BLaER1 treated with 17β-estradiol and CSF1 and Interleukin-3, amounts not matched to agents 10 nM and 100 nM (cell line): ENCODE measurements around the gene CCL25.
"Not testable (repeated sequence)": the region's sequence is repeated elsewhere in the genome, so short reads cannot be mapped to it uniquely, and the experiment has no call there.

Experiments used
- H3K27ac ChIP-seq, 11 experiments: shearing (Covaris generic); formaldehyde crosslinking; 2 replicates each; pipeline ENCODE4 v1.8.1; 2022
- H3K27me3 ChIP-seq, 11 experiments: shearing (Covaris generic); formaldehyde crosslinking; 2 replicates each; pipeline ENCODE4 v1.8.1; 2022
- H3K36me3 ChIP-seq, 11 experiments: shearing (Covaris generic); formaldehyde crosslinking; 2 replicates each; pipeline ENCODE4 v1.8.1; 2022
- H3K4me1 ChIP-seq, 10 experiments: shearing (Covaris generic); formaldehyde crosslinking; 2 replicates each; pipeline ENCODE4 v1.8.1; 2022
- H3K4me2 ChIP-seq, 11 experiments: shearing (Covaris generic); formaldehyde crosslinking; 2 replicates each; pipeline ENCODE4 v1.8.1; 2022
- H3K4me3 ChIP-seq, 10 experiments: shearing (Covaris generic); formaldehyde crosslinking; 2 replicates each; pipeline ENCODE4 v1.8.1; 2022
- H3K9ac ChIP-seq, 11 experiments: shearing (Covaris generic); formaldehyde crosslinking; 2 replicates each; pipeline ENCODE4 v1.8.1; 2022
- H3K9me3 ChIP-seq, 11 experiments: shearing (Covaris generic); formaldehyde crosslinking; replicated peaks in 1 of 11; 2 replicates each; pipeline ENCODE4 v1.8.1; 2022
- H4K20me1 ChIP-seq, 11 experiments: shearing (Covaris generic); formaldehyde crosslinking; 2 replicates each; pipeline ENCODE4 v1.8.1; 2022
- Cebpa-rat ChIP-seq, 11 experiments: shearing (Covaris generic); IDR thresholded peaks; 2 replicates each; pipeline ENCODE4 v1.8.1; 2022

Gene CCL25

DNA sequence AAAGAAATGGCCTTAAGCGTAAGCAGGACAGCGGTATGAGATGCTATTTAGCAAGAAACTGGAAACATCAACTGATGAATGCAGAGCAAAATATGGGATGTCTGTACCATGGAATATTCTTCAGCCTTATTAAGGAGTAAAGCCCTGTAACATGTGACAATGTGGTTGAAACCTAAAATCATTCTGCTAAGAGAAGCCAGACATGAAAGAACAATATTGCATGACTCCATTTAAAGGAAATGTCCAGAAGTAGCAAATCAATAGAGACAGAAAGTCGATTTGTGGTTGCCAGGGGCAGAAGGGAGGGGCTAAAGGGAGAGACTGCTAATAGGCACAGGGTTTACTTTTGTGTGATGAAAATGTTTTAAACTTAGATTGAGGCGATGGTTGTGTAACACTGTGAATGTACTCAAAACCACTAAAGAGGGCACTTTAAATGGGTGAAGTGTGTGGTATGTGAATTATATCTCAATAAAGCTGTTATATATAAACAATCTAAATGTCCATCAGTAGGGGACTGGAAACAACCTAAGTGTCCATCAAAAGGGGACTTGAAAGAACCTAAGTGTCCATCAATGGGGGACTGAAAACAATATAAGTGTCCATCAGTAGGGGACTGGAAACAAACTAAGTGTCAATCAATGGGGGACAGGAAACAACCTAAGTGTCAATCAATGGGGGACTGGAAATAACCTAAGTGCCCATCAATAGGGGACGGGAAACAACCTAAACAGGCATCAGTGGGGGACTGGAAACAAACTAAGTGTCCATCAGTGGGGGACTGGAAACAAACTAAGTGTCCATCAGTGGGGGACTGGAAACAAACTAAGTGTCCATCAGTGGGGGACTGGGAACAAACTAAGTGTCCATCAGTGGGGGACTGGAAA lies 45.4 kb downstream of the CCL25 start:
- Histone ChIP-seq H3K4me1 (peaks cover 0 to 12% (median 6%) of the 10 kb centered on the region in 10 experiments; a peak in 8 of 20 replicates), H4K20me1 (no peaks in the 10 kb centered on the region), H3K36me3 (no peaks in the 10 kb centered on the region), H3K27ac (no peak overlapping the region), H3K4me2 (peak overlapping the region in 3 of 11 experiments; percentile 1 to 35 (median 19); a peak in 4 of 22 replicates), H3K9me3 (peaks cover 36 to 48% (median 42%) of the 10 kb centered on the region in 11 experiments), H3K4me3 (no peak overlapping the region), H3K9ac (no peak overlapping the region), H3K27me3 (no peaks in the 10 kb centered on the region; a peak in 1 of 22 replicates)
- no peak for TF ChIP-seq Cebpa-rat (IDR thresholded peaks at IDR 0.05)

GRCh38 chr19:8101311-8101710 lies 48.8 kb downstream of the CCL25 start:
- TF ChIP-seq Cebpa-rat (IDR thresholded peaks at IDR 0.05) = no peak
- Histone ChIP-seq H3K4me3 (no peak overlapping the region), H4K20me1 (no peaks in the 10 kb centered on the region), H3K27me3 (no peaks in the 10 kb centered on the region), H3K27ac (no peak overlapping the region), H3K9me3 (peaks cover 10 to 15% (median 12%) of the 10 kb centered on the region in 11 experiments), H3K36me3 (no peaks in the 10 kb centered on the region), H3K4me2 (no peak overlapping the region), H3K9ac (no peak overlapping the region), H3K4me1 (peaks cover 0 to 12% (median 6%) of the 10 kb centered on the region in 10 experiments; a peak in 8 of 20 replicates)

GRCh38 chr19:8101910-8102309 lies 49.4 kb downstream of the CCL25 start:
- not testable (repeated sequence) for H3K27me3 ChIP-seq, H3K9me3 ChIP-seq, H3K27ac ChIP-seq, H3K4me2 ChIP-seq, H3K36me3 ChIP-seq, H3K9ac ChIP-seq, H4K20me1 ChIP-seq, H3K4me3 ChIP-seq
- H3K4me1 ChIP-seq = peaks cover 0 to 11% (median 6%) of the 10 kb centered on the region in 10 experiments; a peak in 8 of 20 replicates

DNA sequence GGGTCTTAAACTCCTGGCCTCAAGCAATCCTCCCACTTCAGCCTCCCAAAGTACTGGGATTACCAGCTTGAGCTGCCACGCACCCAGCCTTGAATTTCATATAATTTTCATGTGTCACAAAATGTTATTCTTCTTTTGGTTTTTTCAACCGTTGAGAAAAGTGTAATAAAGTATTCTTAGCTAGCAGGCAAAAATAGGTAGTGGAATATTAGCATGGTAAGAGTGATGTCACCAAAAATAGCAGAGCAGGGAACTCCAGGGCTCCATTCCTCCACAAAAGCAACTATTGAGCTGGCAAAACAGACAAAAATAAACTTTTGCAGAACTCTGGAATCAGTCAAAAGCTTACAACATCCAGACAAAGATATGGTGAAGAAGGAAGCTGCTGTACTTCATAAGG lies 52.9 kb downstream of the CCL25 start:
- Histone ChIP-seq H3K4me3 (no peak overlapping the region), H3K27me3 (no peaks in the 10 kb centered on the region; a peak in 1 of 22 replicates), H3K4me2 (no peak overlapping the region), H3K9ac (no peak overlapping the region), H3K27ac (no peak overlapping the region), H3K9me3 (peaks cover 0 to 7% (median 0%) of the 10 kb centered on the region in 11 experiments; a peak in 1 of 22 replicates), H3K36me3 (no peaks in the 10 kb centered on the region), H4K20me1 (no peaks in the 10 kb centered on the region), H3K4me1 (peaks cover 0 to 9% (median 4%) of the 10 kb centered on the region in 10 experiments; a peak in 5 of 20 replicates)
- TF ChIP-seq Cebpa-rat (IDR thresholded peaks at IDR 0.05) = no peak

DNA sequence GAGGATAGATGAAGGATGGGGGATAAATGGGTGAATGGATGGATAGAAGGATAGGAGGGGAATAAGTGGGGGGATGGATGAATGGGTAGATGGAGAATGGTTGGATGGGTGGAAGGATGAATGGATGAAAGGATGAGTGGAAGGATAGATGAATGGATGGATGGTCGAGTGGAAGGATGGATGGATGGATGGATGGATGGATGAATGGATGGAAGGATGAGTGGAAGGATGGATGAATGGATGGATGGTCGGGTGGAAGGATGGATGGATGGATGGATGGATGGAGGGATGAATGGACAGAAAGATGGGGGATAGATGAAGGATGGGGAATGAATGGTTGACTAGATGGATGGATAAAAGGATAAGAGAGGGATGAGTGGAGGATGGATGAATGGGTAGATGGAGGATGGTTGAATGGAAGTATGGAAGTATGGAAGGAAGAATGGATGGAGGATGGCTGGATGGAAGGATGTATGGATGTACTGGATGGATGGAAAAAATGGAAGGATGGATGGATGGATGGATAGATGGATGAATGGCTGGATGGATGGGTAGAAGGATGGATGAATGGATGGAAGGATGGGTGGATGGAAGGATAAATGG lies 54.8 kb downstream of the CCL25 start:
- no peaks in the 10 kb centered on the region; a peak in 1 of 22 replicates for H3K27me3 ChIP-seq

DNA sequence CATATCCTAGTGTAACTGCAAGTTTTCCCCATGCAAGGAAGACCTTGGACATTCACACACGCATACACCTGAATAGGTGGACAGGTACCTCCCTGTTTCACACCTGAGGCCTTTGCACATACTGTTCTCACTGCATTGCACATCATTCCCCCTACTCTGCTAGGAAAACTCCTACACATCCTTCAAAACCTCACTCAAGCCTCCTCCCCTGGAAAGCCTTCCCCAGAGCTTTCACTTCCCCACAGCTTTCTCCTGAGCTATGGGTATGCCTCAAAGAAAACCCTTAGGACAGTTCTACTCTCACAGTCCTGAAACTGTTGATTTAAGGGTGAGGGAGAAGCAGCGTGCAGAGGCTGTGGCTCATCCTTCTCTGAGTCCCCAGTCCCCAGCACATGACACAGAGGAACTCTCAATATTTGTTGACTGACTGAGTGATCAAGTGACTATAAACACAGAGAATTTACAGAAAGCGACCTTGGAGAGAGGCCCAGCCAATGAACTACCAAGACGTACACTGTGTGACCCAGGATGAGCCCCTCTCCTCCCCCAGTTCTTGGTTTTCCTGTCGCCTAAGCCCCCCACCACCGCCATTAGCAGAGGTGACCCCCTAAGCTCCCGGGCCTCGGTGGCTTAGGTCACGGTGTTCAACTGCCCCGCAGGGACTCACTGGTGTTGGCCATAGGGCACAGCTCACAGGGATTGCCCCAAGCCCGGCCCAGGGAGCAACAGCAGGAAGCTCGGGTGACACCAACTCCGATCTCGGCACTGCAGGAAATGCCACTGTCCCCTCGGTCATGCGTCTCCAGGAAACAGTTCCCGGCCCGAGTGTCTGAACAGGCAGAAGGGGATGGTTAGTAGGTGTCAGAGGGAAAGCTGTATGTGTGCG lies 56.2 kb downstream of the CCL25 start:
- Histone ChIP-seq H3K36me3 (no peaks in the 10 kb centered on the region), H3K4me1 (peaks cover 0 to 9% (median 4%) of the 10 kb centered on the region in 10 experiments; a peak in 5 of 20 replicates), H3K27ac (no peak overlapping the region), H3K9me3 (peaks cover 0 to 7% (median 0%) of the 10 kb centered on the region in 11 experiments; a peak in 1 of 22 replicates), H3K27me3 (no peaks in the 10 kb centered on the region; a peak in 1 of 22 replicates), H4K20me1 (no peaks in the 10 kb centered on the region), H3K9ac (no peak overlapping the region), H3K4me3 (no peak overlapping the region), H3K4me2 (peak overlapping the region in 3 of 11 experiments; percentile 1 to 22 (median 12); a peak in 2 of 22 replicates)
- no peak for TF ChIP-seq Cebpa-rat (IDR thresholded peaks at IDR 0.05)

More for the DNA sequence above, 54.8 kb downstream of the CCL25 start:
- H3K4me3 ChIP-seq = no peak overlapping the region
- no peak overlapping the region for H3K27ac ChIP-seq
- H3K9me3 ChIP-seq = peaks cover 0 to 7% (median 0%) of the 10 kb centered on the region in 11 experiments; a peak in 1 of 22 replicates
- H3K4me2 ChIP-seq = no peak overlapping the region
- TF ChIP-seq Cebpa-rat (IDR thresholded peaks at IDR 0.05) = no peak
- no peaks in the 10 kb centered on the region for H3K36me3 ChIP-seq
- H4K20me1 ChIP-seq = no peaks in the 10 kb centered on the region
- H3K4me1 ChIP-seq = peaks cover 0 to 9% (median 4%) of the 10 kb centered on the region in 10 experiments; a peak in 5 of 20 replicates
- no peak overlapping the region for H3K9ac ChIP-seq

GRCh38 chr19:8109455-8109854 lies 56.9 kb downstream of the CCL25 start:
- Histone ChIP-seq H3K4me1 (peaks cover 0 to 9% (median 4%) of the 10 kb centered on the region in 10 experiments; a peak in 5 of 20 replicates), H3K9ac (no peak overlapping the region), H3K27me3 (no peaks in the 10 kb centered on the region; a peak in 1 of 22 replicates), H3K4me2 (peak overlapping the region in 2 of 11 experiments; percentile 1 to 12; a peak in 2 of 22 replicates), H3K36me3 (no peaks in the 10 kb centered on the region), H3K9me3 (peaks cover 0 to 7% (median 0%) of the 10 kb centered on the region in 11 experiments; a peak in 1 of 22 replicates), H4K20me1 (no peaks in the 10 kb centered on the region), H3K4me3 (no peak overlapping the region), H3K27ac (no peak overlapping the region)
- no peak for TF ChIP-seq Cebpa-rat (IDR thresholded peaks at IDR 0.05)

- TF ChIP-seq Cebpa-rat (IDR thresholded peaks at IDR 0.05) = no peak
- Histone ChIP-seq H3K27ac (no peak overlapping the region), H4K20me1 (no peaks in the 10 kb centered on the region), H3K9ac (no peak overlapping the region), H3K4me3 (no peak overlapping the region), H3K27me3 (no peaks in the 10 kb centered on the region; a peak in 1 of 22 replicates), H3K9me3 (peaks cover 0 to 7% (median 0%) of the 10 kb centered on the region in 11 experiments; a peak in 1 of 22 replicates), H3K36me3 (no peaks in the 10 kb centered on the region), H3K4me2 (no peak overlapping the region), H3K4me1 (peaks cover 0 to 9% (median 4%) of the 10 kb centered on the region in 10 experiments; a peak in 5 of 20 replicates)
These were observed 57.5 kb downstream of the CCL25 start for GRCh38 chr19:8109890-8110662.
